LNCaP clone FGC (cell line): Measurements from ENCODE around the gene IL9.

Experiments
- DNase-seq: peaks from one replicate; pipeline ENCODE4 v3.0.0-alpha.2; 2011; ENCODE audit warnings: low read depth
- H3K4me3 ChIP-seq: 2 replicates; pipeline ENCODE4 v1.5.1; 2011; ENCODE audit warnings: mild to moderate bottlenecking, low read depth, low read length, control low read depth
- TF ChIP-seq, protein P1 (sequence below): IDR thresholded peaks from 2 replicates; pipeline ENCODE4 v1.5.1; 2012; ENCODE audit warnings: mild to moderate bottlenecking; ENCODE audit not compliant: control insufficient read depth, insufficient read depth; ENCODE audit errors: extremely low read depth

Gene IL9

GRCh38 chr5:135873831-135874230 lies 21.8 kb downstream of the IL9 start:
- DNase-seq = no peak
- TF ChIP-seq, protein P1, sequence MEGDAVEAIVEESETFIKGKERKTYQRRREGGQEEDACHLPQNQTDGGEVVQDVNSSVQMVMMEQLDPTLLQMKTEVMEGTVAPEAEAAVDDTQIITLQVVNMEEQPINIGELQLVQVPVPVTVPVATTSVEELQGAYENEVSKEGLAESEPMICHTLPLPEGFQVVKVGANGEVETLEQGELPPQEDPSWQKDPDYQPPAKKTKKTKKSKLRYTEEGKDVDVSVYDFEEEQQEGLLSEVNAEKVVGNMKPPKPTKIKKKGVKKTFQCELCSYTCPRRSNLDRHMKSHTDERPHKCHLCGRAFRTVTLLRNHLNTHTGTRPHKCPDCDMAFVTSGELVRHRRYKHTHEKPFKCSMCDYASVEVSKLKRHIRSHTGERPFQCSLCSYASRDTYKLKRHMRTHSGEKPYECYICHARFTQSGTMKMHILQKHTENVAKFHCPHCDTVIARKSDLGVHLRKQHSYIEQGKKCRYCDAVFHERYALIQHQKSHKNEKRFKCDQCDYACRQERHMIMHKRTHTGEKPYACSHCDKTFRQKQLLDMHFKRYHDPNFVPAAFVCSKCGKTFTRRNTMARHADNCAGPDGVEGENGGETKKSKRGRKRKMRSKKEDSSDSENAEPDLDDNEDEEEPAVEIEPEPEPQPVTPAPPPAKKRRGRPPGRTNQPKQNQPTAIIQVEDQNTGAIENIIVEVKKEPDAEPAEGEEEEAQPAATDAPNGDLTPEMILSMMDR = no peak
- H3K4me3 ChIP-seq = no peak overlapping the region

DNA sequence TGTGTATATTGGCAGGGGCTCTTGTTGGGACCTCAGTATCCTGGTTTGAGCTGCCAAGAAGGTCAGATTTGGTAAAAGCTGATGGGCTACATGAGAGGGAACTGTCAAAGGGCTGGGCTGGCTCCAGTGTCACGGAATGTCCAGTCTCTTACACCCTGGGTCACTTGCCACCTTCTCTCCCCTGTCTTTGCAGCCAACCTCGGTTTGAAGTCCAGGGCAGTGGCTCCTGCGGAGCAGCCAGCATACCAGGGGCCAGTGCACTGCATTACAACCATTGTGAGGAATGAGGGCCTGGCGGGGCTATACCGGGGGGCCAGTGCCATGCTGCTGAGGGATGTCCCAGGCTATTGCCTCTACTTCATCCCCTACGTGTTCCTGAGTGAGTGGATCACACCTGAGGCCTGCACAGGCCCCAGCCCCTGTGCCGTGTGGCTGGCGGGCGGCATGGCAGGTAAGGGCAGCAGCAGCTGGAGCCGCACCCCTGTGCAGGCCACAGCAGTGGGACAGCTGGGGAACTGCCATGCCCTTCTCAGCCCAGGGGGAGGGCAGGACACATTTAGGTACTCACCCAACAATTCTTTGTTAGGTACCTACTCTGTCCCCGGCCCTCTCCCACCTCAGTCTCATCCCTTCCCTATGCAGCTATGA lies 24.2 kb downstream of the IL9 start:
- no peak for DNase-seq
- no peak overlapping the region for H3K4me3 ChIP-seq
- TF ChIP-seq, protein P1 = no peak

GRCh38 chr5:135869935-135870334 lies 25.7 kb downstream of the IL9 start:
- H3K4me3 ChIP-seq = no peak overlapping the region
- DNase-seq = no peak
- TF ChIP-seq, protein P1 = no peak

GRCh38 chr5:135869276-135869675 lies 26.4 kb downstream of the IL9 start:
- TF ChIP-seq, protein P1 = no peak
- no peak for DNase-seq
- H3K4me3 ChIP-seq = no peak overlapping the region

DNA sequence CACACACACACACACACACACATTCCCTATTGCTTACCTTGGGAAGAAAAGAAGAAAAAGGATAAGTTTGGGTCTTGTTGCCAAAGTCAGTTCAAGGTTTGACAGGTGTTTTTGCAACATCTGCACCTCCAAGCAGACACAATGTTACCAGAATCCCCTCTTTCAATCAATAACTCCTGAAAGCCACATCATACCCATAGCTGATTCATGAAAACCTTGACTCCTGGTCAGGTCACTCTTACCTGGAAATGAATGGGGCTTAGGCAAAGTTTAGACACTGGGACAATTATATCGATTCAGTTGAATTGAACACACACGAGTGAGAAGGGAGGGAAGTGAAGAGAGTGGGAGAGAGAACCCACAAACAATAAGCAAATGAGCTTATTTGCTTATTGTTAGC lies 27.0 kb downstream of the IL9 start:
- no peak for DNase-seq
- H3K4me3 ChIP-seq = no peak overlapping the region
- TF ChIP-seq, protein P1 = no peak

GRCh38 chr5:135867599-135867998 lies 28.0 kb downstream of the IL9 start:
- no peak for DNase-seq
- TF ChIP-seq, protein P1 = no peak
- no peak overlapping the region for H3K4me3 ChIP-seq

- TF ChIP-seq, protein P1 = no peak
- DNase-seq = no peak
- no peak overlapping the region for H3K4me3 ChIP-seq
Measured at GRCh38 chr5:135866016-135866415, 29.6 kb downstream of the IL9 start.
